Loucy (cell line): ENCODE measurements around the gene CASQ2.

Experiments used
- H2AFZ ChIP-seq: fragments of 200-600 bp; sonication (generic); 2 replicates; pipeline ENCODE4 v1.6.0; 2016; ENCODE audit warnings: antibody characterized with exemption, mild to moderate bottlenecking, low read length, moderate library complexity
- H3F3A ChIP-seq: fragments of 200-600 bp; 2 replicates; pipeline ENCODE4 v1.6.0; 2016; ENCODE audit warnings: antibody characterized with exemption, low read depth, mild to moderate bottlenecking
- H3K27me3 ChIP-seq: fragments of 200-600 bp; sonication (generic); 2 replicates; pipeline ENCODE4 v1.6.1; 2014; ENCODE audit warnings: low read length, mild to moderate bottlenecking; ENCODE audit not compliant: insufficient read depth, poor library complexity, severe bottlenecking
- H3K36me3 ChIP-seq: fragments of 200-600 bp; sonication (generic); 2 replicates; pipeline ENCODE4 v1.6.1; 2016; ENCODE audit warnings: low read length; ENCODE audit not compliant: insufficient read depth
- H3K4me1 ChIP-seq: fragments of 200-600 bp; sonication (generic); 2 replicates; pipeline ENCODE4 v1.5.1; 2014; ENCODE audit warnings: low read length, mild to moderate bottlenecking; ENCODE audit not compliant: insufficient read depth, poor library complexity, severe bottlenecking
- H3K4me2 ChIP-seq: fragments of 200-600 bp; sonication (generic); 2 replicates; pipeline ENCODE4 v1.6.0; 2014; ENCODE audit warnings: antibody characterized with exemption, low read length, low read depth, mild to moderate bottlenecking; ENCODE audit not compliant: poor library complexity, severe bottlenecking
- H3K4me3 ChIP-seq: fragments of 200-600 bp; sonication (generic); 2 replicates; pipeline ENCODE4 v1.5.1; 2014; ENCODE audit warnings: low read length, mild to moderate bottlenecking, mixed read lengths; ENCODE audit not compliant: poor library complexity, severe bottlenecking
- H3K79me2 ChIP-seq: fragments of 200-600 bp; sonication (generic); 2 replicates; pipeline ENCODE4 v1.6.1; 2014; ENCODE audit warnings: low read length; ENCODE audit not compliant: insufficient read depth
- H3K9ac ChIP-seq: fragments of 200-600 bp; sonication (generic); 2 replicates; pipeline ENCODE4 v1.6.0; 2014; ENCODE audit warnings: mild to moderate bottlenecking, low read depth, low read length, moderate library complexity; ENCODE audit not compliant: poor library complexity, severe bottlenecking
- H3K9me2 ChIP-seq: fragments of 200-600 bp; sonication (generic); replicated peaks from 2 replicates; pipeline ENCODE4 v1.6.1; 2016; ENCODE audit warnings: low read depth, low read length, mixed read lengths
- H3K9me3 ChIP-seq: fragments of 200-600 bp; sonication (generic); 2 replicates; pipeline ENCODE4 v1.6.1; 2014; ENCODE audit warnings: mild to moderate bottlenecking, antibody characterized with exemption, low read length, low read depth; ENCODE audit not compliant: insufficient read depth
- H4K20me1 ChIP-seq: fragments of 200-600 bp; sonication (generic); 2 replicates; pipeline ENCODE4 v1.6.0; 2014; ENCODE audit warnings: antibody characterized with exemption, low read length, mild to moderate bottlenecking; ENCODE audit not compliant: insufficient read depth, poor library complexity, severe bottlenecking
- CTCF ChIP-seq: fragments of 200-600 bp; sonication (generic); conservative IDR thresholded peaks from 2 replicates; pipeline ENCODE4 v1.5.1; 2014; ENCODE audit warnings: mild to moderate bottlenecking, antibody characterized with exemption, low read length
- EZH2phosphoT487 ChIP-seq: fragments of 200-600 bp; IDR thresholded peaks from 2 replicates; pipeline ENCODE4 v1.6.1; 2018; ENCODE audit warnings: antibody characterized with exemption, mild to moderate bottlenecking, moderate library complexity, borderline replicate concordance

Gene CASQ2

DNA sequence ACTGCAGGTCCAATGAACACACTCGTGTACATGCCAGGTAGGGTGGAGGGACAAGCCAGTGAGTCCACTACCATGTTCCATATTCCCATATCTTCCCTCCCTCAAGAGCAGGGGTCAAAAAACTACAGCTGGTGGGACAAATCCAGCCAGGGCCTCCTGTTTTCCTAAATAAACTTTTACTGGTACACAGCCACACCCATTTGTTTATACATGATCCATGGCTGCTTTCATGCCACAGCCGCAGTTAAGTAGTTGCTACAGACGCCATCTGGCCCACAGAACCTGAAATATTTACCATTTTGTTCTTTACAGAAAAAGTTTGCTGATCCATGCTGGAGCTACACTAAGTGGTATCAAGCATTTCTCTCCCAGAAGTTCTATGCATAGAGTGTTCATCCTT is 42.4 kb downstream of the CASQ2 start:
- Histone ChIP-seq H3K9me2 (no peaks in the 10 kb centered on the region), H2AFZ (no peak overlapping the region), H3K79me2 (no peaks in the 10 kb centered on the region), H3K27me3 (no peaks in the 10 kb centered on the region), H3F3A (no peaks in the 10 kb centered on the region), H3K4me2 (no peak overlapping the region), H3K4me3 (no peak overlapping the region), H3K9ac (no peak overlapping the region), H3K36me3 (no peaks in the 10 kb centered on the region), H4K20me1 (no peaks in the 10 kb centered on the region), H3K4me1 (no peaks in the 10 kb centered on the region), H3K9me3 (no peaks in the 10 kb centered on the region)
- TF ChIP-seq CTCF (no peak), EZH2phosphoT487 (no peak)

GRCh38 chr1:115725600-115725999 is 42.9 kb downstream of the CASQ2 start:
- H3K9ac ChIP-seq: no peak overlapping the region
- H3K4me1 ChIP-seq: no peaks in the 10 kb centered on the region
- H3F3A ChIP-seq: no peaks in the 10 kb centered on the region
- TF ChIP-seq CTCF: no peak
- TF ChIP-seq EZH2phosphoT487: no peak
- no peaks in the 10 kb centered on the region for H3K9me3 ChIP-seq
- H3K9me2 ChIP-seq: no peaks in the 10 kb centered on the region
- no peaks in the 10 kb centered on the region for H4K20me1 ChIP-seq
- H2AFZ ChIP-seq: no peak overlapping the region
- H3K79me2 ChIP-seq: no peaks in the 10 kb centered on the region
- no peak overlapping the region for H3K4me2 ChIP-seq
- no peak overlapping the region for H3K4me3 ChIP-seq
- H3K36me3 ChIP-seq: no peaks in the 10 kb centered on the region
- no peaks in the 10 kb centered on the region for H3K27me3 ChIP-seq

- no peak for TF ChIP-seq CTCF
- TF ChIP-seq EZH2phosphoT487: no peak
- no peak overlapping the region for H3K4me3 ChIP-seq
Observed at GRCh38 chr1:115723756-115724155, 44.8 kb downstream of the CASQ2 start.

More at GRCh38 chr1:115723756-115724155, 44.8 kb downstream of the CASQ2 start:
- no peak overlapping the region for H3K9ac ChIP-seq
- H3K9me3 ChIP-seq: no peaks in the 10 kb centered on the region
- no peaks in the 10 kb centered on the region for H3F3A ChIP-seq
- H3K4me1 ChIP-seq: no peaks in the 10 kb centered on the region
- no peaks in the 10 kb centered on the region for H4K20me1 ChIP-seq
- H2AFZ ChIP-seq: no peak overlapping the region
- no peaks in the 10 kb centered on the region for H3K9me2 ChIP-seq
- H3K4me2 ChIP-seq: no peak overlapping the region
- no peaks in the 10 kb centered on the region for H3K36me3 ChIP-seq
- H3K27me3 ChIP-seq: no peaks in the 10 kb centered on the region
- no peaks in the 10 kb centered on the region for H3K79me2 ChIP-seq
